ENCODE data around the gene CCN5.

GRCh38 chr20:44709797-44710196, 5.4 kb upstream of the CCN5 start:
- TF ChIP-seq CTCF (IDR thresholded peaks at IDR 0.05; ENCODE audit: low read depth, low read length) (no peak), MAX (IDR thresholded peaks at IDR 0.05; ENCODE audit: low read depth, low read length) (no peak)
